NCI-H128 (cell line): ENCODE measurements around the gene CDK6.

Experiments used
- DNase-seq: peaks from one replicate; lab custom pipeline; 2025; ENCODE audit not compliant: unreplicated experiment; lab: John Stamatoyannopoulos, UW

CDK6 gene

GRCh38 chr7:92847305-92847704 lies 10.9 kb upstream of the CDK6 start:
- no peak for DNase-seq

- no peak for DNase-seq
Observed at GRCh38 chr7:92845736-92846135, 9.4 kb upstream of the CDK6 start.

- no peak for DNase-seq
Observed at GRCh38 chr7:92843781-92844180, 7.4 kb upstream of the CDK6 start.

- no peak for DNase-seq
Observed at GRCh38 chr7:92843034-92843760, 6.8 kb upstream of the CDK6 start.

GRCh38 chr7:92841192-92841591 lies 4.8 kb upstream of the CDK6 start:
- DNase-seq: no peak

GRCh38 chr7:92840316-92840715 lies 3.9 kb upstream of the CDK6 start:
- no peak for DNase-seq

GRCh38 chr7:92839901-92840300 lies 3.5 kb upstream of the CDK6 start:
- DNase-seq: no peak

GRCh38 chr7:92838934-92839333 lies 2.6 kb upstream of the CDK6 start:
- DNase-seq: no peak

GRCh38 chr7:92837000-92837749 lies 802 bp upstream of the CDK6 start:
- DNase-seq: no peak

GRCh38 chr7:92835851-92836488 lies 403 bp downstream of the CDK6 start:
- no peak for DNase-seq

GRCh38 chr7:92835261-92835850 lies 1.0 kb downstream of the CDK6 start:
- no peak for DNase-seq

GRCh38 chr7:92834507-92835260 lies 1.7 kb downstream of the CDK6 start:
- no peak for DNase-seq

GRCh38 chr7:92833766-92834506 lies 2.4 kb downstream of the CDK6 start:
- no peak for DNase-seq

GRCh38 chr7:92833024-92833765 lies 3.2 kb downstream of the CDK6 start:
- DNase-seq: no peak

- DNase-seq: no peak
Observed at GRCh38 chr7:92832534-92833023, 3.8 kb downstream of the CDK6 start.

GRCh38 chr7:92831716-92832533 lies 4.4 kb downstream of the CDK6 start:
- no peak for DNase-seq

- no peak for DNase-seq
Observed at GRCh38 chr7:92830532-92831110, 5.8 kb downstream of the CDK6 start.

- no peak for DNase-seq
Observed at GRCh38 chr7:92830027-92830426, 6.3 kb downstream of the CDK6 start.
